ENCODE data around the gene SLC17A9.

Gene SLC17A9, protein sequence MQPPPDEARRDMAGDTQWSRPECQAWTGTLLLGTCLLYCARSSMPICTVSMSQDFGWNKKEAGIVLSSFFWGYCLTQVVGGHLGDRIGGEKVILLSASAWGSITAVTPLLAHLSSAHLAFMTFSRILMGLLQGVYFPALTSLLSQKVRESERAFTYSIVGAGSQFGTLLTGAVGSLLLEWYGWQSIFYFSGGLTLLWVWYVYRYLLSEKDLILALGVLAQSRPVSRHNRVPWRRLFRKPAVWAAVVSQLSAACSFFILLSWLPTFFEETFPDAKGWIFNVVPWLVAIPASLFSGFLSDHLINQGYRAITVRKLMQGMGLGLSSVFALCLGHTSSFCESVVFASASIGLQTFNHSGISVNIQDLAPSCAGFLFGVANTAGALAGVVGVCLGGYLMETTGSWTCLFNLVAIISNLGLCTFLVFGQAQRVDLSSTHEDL

DNA sequence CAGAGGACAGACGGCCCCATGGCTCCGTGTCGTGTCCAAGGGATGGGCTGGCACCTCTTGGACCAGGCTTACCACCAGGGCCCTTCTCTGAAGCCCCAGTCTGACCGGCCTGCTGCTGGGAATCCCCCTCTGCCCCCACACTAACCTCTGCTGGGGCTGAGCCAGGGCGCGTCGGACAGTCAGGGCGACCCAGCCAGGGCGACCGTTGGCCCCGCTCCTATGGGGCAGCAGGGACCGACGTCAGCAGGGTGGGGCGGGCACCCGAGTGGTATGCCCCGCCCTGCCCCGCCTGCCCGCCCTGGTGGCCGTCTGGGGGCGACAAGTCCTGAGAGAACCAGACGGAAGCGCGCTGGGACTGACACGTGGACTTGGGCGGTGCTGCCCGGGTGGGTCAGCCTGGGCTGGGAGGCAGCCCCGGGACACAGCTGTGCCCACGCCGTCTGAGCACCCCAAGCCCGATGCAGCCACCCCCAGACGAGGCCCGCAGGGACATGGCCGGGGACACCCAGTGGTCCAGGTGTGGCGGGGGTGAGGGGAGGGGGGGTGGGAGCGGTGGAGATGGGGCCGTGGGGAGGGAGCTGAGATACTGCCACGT lies at the start of gene SLC17A9:
Gene SLC17A9 (plus strand): TSS at position 337 of the 595 bp plus-strand sequence. CDS start 122 bp downstream, at position 459.
- peak; percentile 74 to 75 for DNase-seq

DNA sequence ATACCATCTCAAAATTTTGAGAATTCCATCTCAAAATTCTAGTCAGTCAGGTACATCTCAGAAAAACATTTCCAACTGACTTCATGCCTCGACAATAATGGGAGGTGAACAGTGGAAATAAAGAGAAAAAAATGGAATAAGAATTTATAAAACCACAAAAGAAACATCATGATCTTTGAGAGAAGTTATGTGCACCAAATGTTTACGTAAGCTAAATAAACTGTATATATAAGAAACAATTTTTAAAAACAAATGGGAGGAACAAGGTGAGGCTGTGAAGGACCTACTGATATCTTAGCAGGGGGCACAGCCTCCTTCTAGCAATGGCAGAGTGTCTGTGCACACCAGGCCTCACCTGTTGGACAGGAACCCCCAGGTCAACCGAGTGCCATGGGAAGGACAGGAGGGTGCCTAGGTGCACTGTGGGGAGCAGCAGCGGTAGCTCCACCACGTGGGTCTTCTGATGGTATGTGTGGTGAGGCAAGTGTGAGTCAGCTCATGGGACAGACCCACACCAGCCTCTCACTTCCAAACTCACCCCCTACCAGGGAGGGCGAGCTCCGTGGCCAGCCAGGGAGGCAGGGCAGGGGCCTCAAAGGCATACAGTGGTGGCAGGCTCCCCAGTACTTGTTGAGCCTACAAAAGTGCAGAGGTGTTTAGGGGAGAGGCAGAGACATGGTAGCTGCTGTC lies 49.4 kb upstream of the SLC17A9 start:
- no peak for DNase-seq

DNA sequence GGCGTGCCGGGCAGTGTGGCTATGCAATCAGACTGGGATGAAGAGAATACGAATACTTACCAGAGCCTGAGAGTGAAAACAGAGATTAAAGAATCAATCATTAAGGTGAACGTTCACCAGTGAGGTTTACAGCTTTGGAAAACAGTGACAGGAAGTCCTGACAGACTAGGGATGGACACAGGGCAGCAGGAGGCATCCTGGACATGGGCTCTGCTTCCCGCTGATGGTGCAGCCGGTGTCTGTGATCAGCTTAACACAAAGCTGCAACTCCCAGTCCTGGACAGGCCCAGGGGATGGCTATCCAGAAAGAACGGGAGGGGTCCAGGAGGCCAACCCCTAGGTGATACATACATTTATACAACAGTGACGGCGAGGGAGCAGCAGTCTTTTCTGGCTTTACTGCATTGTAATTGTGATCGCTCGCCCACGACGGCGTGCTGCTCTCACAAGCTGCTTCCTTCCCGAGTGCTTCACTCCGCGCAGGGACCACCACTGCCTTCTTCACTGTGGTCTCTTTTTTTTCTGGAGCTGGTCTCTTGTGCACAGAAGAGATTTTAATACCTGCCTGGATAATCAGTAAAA lies 46.9 kb upstream of the SLC17A9 start:
- no peak for DNase-seq

DNA sequence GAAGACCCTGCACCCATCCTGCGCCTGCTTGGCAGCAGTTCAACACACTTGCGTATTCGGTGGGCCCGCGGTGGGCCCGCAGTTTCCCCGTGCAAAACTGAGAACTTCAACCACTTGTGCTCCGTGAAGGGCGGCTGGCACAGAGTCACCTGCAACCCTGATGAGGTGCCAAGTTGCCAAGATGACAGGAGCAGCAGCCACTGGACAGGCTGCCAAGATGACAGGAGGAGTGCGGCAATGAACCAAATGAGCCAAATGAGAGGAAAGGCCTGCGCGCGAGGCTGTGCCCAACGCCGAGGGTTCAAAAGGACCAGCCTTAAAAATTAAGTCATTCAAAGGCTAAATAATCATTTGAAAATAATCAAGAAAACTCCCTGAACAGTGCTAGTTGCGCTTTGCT lies 46.3 kb upstream of the SLC17A9 start:
- DNase-seq: no peak

DNA sequence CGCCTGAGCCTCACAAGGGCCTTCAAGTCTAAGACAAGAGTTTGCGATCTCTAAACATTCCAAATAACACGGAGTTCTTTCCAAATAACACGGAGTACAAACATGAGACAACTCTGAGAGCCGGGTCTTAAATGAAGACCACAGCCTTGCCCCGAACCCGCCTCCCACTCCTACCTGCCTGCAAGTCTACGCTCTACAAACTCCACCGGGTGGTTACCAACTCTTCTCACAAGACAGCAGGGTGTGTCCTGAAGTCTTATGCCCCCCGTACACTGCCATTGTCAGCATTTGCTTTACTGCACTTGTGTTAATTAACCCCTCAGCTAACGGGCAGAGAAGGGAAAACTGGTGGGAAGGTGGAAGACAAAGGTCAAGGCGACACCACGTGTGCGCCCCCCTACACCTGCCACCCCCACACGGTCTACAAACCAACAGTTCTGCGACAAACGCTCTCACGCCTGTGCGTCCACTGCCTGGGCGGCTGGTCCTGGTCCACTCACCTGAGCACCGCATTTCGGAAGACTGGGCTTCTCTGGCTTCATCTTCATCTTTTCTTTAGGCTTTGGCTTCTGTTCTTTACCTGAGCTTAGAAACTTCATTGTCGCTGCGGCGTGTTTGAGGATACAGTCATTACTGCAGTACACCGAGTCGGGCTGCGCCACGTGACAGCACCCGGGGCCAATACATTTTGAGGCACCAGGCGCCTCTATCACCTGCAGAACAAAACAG lies 45.7 kb upstream of the SLC17A9 start:
- no peak for DNase-seq

DNA sequence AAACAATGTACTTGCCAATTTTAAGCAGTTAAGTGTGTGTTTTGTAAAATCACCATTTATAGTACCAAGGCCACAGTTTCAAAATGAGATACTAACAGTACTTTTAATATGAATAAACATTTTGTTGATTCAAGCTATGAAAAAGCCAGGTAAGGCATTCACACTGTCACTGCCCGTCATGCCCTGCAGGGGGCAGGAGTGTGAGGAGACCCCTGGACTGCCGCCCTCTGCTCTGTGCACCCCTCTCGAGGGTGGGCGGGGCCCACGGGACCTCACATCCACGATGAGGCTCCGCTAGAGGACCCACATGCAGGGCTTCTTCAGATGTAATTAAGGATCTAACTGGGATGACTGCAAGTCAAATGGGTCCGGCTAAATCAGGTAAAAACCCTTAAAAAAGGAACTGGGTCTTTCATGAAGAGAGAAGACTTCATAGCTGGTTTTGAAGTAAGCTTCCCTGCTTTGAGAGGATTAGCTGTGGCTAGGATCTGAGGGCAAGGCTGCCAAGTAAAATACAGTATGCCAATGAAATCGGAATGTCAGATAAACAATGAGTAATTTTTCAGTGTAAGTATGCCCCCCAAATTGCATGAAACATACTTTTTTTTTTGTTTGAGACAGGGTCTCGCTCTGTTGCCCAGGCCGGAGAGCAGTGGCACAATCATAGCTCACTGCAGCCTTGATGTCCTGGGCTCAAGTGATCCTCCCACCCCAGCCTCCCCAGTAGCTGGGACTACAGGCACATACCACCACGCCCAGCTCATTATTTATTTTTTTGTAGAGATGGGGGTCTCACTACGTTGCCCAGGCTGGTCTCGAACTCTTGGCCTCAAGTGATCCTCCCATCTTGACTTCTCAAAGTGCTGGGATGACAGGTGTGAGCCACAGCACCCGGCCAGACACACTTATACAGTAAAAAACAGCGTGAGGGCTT lies 44.9 kb upstream of the SLC17A9 start:
- DNase-seq: no peak

DNA sequence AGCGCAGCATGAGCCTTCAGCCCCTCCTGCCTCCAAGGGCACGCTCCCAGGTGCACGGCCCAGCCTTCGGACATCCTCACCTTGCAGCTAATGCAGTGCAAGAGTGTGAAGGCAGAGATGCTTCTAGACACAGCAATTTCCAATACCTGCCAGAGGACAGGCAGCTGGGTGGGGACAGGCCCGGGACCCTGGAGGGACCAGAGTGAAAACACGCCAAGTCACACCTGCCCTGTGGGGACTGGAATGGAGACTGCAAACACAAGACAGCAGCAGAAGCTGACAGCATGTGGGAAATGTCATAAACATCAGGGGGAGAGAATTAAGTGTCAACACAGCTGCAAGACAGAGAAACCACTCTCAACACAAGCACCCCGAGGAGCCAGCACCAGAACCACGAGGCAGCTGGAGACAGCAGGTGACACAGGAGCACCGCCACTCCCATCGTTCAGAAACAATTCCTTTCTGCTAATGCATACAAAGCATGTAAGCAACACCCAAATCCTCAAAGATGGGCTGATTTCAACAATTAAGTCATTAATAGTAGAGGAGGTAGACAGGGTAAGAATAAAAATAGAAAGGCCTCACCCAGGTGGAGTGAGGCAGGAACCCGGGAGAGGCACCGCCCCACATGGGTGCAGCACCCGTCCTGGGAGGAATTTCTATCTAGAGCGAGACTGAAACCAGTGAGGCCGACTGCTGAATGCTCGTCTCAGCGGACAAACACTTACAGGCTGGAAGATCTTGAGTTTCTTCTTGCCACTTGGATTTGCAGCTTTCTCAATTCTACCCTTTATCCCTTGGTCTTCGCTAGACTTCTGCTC lies 43.3 kb upstream of the SLC17A9 start:
- no peak for DNase-seq

DNA sequence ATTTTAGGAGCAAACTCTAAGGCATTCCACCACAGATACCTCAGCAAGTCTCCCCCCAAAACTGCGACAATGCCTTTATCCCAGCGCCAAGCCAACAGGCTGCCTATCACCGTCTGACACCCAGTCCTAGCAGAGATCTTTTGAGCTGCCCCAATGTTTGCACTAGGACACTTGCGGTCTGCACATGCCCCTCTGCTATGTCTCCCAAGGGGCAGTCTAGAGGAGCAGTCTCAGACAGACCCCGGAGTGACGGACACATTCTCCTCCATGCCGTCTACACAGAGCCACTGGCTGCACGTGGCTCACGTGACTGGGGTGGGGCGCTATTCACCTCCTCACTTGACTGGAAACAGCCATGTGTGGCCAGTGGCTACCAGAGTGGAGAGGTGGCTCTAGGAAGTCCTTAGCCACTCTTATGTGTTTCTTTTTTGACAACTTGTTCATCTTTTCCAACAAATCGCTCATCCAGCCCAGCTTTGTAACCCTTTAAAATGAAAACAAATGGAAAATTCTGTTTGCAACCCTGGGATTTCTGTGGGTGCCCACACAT lies 42.2 kb upstream of the SLC17A9 start:
- DNase-seq: no peak

DNA sequence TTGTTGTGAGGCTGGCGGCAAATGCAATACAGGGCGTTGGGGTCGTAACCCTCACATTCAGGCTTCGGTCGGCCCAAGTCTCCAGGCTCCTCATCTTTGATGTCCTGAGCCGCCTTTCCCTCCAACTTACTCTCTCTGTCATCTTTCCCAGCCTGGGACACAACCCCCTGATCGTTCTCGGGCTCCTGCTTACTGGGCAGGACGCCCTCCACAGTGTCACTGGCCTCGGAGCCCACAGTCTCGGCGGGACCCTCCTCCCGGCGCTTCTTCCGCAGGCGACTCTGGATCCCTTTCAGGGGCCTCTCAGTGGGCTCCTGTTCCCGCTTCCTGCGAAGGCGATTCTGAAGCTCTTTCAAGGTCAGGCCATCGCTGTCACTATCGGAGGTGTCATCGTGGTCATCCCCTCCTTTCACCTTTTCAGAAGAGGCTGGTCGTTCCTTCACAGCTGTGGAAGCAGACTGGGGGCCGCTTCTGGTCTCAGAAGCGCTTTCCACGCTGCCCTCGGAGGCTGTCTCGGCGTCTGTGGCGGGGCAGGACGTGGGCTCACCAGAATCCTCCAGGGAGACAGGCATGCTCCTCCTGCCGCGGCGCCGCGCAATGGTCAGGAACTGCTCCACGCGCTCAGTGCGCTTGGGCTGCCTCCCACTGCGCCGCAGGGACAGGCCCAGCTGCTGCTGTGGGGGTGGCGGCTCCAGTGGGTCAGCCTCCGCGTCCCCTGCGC lies 41.6 kb upstream of the SLC17A9 start:
- no peak for DNase-seq

DNA sequence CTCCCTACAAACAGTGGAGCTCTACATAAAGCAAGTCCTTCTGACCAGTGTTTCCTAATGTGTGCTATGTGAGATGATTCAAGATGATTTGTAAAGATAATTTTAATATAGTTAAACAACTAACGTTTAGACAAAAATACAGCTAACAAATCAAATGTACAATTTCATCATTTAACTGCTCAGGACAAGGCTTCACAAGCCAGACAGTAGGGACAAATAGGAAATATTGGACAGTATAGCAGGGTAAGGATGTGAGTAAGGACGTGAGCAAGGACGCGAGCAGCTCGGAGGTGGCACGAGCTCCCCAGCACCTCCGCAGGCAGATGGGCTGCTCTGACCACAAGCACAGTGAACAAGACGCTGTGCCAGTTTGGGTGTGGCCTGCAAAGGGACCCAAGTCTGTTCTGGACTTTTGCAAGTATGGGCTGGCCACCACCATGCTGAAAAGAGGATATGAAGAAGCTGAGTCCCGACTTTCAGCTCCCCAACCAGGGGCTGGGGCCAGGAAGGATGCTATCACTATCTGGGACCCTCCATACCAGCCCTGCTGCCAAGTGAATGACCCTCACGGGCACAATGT lies 40.7 kb upstream of the SLC17A9 start:
- no peak for DNase-seq

DNA sequence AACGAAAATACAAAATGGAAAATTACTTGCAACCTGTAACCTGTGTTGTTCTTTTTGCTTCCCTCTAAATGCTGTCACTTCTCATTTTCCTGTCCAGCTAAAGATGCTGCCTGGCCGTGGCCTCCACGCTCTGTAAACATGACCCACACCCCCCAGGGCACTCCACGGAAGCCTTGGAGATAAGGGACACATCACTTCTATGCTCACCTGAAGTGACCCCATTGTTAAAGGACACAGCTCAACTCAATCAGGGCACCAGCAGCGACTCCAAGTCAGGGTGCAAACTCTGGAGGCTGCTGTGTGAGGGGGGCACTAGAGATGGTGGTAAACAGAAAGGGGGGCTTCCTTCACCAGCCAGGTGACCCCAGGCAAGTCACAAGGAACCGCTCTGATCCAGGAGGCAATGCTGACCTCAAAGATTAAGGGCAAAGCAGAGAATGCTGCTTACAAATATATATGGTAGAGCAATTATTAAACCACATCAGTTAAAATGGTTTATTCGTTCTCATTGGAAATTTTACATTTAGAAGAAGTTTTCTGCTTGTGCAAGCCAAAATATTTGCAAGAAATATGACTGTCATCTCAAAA lies 39.4 kb upstream of the SLC17A9 start:
- no peak for DNase-seq

DNA sequence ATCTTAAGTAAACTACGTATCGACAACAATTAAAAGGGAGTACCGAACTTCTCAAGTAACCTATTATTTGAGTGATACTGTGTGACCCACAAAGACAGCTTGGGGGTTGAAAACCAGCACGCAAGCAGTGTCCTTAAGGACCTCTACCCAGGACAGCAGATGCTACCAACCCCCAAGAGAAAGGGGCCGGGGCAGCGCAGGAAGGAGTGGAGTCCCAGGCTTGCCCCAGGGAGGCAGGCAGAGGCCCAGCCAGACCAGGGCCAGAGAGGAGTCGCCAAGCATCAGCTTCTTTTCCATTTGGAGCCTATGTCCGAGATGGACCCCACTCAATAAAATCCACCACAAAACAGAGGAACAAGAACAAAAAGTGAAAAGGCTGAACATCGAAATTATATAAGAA lies 38.1 kb upstream of the SLC17A9 start:
- DNase-seq: no peak

DNA sequence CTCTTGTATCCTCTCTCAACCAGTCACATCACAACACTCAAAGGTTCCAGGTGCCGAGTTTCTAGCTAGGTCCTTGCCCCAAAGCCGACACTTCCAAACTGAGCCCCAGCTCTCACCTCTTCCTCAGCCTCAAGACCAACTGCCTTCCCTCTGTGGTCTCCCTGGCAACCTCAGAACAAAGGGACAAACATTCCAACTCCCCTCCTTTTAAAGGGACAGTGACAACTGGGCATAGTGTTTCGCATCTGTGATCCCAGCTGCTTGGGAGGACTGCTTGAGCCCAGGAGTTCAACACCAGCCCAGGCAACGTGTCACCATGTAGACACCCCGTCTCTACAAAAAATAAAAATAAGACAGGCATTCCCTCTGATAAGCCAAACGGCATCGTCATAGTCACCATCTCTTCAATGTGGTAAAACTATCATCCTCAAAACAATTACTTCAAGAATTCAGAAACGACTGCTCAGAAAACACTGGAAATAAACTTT lies 37.5 kb upstream of the SLC17A9 start:
- DNase-seq: peak; percentile 3 to 5

DNA sequence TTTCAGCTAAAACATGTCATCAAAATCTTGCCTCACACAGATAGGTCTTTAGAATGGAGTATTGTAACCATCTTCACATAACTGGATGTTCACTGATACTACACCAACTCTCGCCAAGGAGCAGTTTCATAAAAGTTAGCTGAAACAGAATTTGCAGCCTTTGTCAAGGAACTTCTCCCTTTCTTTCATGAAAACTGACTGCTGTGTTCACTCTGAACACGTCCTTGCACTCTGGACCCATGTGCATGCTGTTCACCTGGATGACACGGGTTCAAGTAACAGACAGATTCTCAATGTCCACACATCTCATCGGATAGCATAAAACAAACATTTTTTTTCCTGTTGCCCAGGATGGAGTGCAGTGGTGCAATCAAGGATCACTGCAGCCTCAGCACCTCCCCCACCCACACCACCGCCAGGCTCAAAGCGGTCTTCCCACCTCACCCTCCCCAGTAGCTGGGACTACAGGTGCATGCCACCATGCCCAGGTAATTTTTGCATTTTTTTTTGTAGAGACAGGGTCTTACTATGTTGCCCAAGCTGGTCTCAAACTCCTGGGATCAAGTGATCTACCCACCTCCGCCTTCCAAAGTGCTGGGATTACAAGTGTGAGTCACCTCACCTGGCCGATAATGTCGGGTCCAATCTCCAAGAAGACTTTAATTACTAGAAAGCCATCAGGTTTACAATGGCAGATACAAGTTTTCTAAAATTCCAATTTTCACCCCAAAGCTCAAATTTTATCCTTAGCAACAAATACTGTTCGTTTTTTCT lies 35.6 kb upstream of the SLC17A9 start:
- DNase-seq: no peak

DNA sequence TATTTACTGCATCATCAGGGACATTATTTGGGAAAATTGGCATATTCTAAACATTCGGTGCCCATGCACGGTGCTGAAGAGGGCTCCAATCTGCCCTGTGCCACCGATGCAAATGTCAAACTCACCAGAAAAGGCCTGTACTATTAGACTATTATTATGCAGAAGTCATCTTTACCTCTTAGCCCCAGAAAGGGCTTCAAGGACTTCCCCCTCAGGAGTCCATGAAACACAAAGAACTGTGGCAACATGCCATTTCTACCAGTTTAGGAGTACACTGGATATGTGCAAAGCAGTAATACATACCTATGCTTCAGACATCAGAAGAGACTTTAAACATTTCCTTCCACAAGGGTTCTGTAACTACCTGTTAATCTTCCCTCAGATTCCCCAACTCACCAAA lies 34.8 kb upstream of the SLC17A9 start:
- DNase-seq: no peak

DNA sequence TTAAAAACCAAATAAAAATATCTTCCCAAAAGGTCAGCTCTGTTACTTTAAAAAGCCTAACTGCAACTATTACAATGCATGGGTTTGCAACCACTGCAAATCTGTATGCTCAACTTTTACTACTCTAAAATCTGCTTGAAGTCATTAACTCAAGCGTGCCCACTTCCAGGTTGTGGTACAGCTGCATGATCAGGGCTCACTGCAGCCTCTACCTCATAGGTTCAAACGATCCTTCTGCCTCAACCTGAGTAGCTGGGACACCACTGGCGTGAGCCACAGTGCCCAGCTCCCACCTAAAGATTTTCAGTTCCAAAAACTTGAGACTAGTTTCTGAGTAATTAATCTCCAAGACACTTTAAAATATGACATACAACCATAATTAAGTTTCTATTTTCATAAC lies 34.4 kb upstream of the SLC17A9 start:
- no peak for DNase-seq

DNA sequence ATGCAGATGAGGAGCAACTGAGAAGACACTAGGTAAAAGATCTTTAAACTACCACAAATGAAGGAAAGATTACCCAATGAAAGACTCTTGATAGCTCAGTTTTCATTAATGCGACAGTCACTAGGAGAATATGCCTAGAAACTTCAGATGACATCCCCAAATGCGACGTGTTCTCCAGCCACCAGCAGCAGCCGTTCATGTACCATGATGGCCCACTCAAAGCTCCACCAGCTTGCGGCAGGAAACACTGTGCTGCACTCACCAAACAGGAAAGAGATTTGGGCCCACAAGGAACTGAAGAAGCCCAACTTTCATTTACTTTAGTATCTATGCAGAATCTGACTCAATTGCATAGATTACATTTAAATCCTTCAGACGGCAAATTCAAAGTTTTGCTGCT lies 33.7 kb upstream of the SLC17A9 start:
- no peak for DNase-seq

DNA sequence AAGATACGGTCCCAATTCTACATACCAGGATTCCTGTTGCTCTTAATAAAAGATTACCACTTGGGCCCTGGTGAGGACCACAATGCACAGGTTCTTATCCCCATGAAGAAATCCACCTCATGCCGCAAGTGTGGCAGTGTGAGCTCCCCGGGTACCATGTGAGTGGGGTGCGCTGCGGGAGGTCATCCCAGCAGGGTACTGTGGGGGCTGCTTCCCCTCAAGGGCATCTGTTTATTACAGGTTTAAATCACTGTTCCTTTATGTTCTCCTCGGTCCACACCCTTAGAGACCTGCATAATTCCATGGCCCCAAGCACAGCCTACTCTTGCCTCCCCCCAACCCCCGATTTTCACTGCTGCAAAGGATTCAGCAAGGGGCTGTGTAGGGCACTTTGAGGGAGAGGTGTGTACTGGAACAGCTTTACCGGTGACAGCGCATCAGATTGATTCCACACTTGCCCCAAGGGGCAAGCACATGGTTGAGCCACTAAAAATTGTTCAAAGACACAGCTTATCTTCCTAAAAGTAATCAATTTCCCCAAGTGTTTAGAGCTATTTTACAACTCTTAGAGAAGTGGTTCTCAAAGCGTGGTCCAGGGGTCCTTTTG lies 32.4 kb upstream of the SLC17A9 start:
- no peak for DNase-seq

Data from AML-193 (cell line).